ENCODE measurements around the gene AKAP6. TPM values are rescaled to one million over a fixed set of nuclear protein-coding genes. Genes with fewer than 3 reads are reported as not detected.

The AKAP6 gene
- total RNA-seq, 1 donor from 2014 or later: 3.6 TPM

DNA sequence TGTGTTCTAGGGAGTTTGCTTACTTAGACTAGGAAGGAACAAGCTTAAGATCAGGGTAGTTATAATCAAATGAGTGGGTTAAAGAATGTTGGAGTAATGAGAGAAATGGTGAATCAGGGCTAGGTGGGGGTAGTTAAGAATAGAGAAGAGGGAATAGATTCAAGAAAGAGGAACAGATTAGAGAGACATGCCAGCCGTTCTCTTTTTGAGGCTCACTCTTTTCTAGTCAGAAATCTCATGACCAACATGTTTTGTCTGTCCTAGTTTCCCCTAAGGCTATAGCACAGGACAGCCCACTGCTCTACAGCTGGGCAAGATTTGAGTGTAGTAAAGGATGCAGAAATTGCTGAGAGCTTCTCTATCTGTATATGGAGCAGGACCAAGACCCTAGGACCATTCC is 258.4 kb downstream of the AKAP6 start:
- H3K27ac Mint-ChIP-seq (ENCODE audit: unreplicated experiment): no peak overlapping the region
- peaks cover 23% of the 10 kb centered on the region for H3K4me1 Mint-ChIP-seq (ENCODE audit: low read depth)
- H3K36me3 Mint-ChIP-seq (ENCODE audit: low read depth): no peaks in the 10 kb centered on the region
- H3K9me3 Mint-ChIP-seq (ENCODE audit: low read depth): peaks cover 3% of the 10 kb centered on the region
- H3K27me3 Mint-ChIP-seq (ENCODE audit: low read depth): no peaks in the 10 kb centered on the region
- TF ChIP-seq, protein P1, sequence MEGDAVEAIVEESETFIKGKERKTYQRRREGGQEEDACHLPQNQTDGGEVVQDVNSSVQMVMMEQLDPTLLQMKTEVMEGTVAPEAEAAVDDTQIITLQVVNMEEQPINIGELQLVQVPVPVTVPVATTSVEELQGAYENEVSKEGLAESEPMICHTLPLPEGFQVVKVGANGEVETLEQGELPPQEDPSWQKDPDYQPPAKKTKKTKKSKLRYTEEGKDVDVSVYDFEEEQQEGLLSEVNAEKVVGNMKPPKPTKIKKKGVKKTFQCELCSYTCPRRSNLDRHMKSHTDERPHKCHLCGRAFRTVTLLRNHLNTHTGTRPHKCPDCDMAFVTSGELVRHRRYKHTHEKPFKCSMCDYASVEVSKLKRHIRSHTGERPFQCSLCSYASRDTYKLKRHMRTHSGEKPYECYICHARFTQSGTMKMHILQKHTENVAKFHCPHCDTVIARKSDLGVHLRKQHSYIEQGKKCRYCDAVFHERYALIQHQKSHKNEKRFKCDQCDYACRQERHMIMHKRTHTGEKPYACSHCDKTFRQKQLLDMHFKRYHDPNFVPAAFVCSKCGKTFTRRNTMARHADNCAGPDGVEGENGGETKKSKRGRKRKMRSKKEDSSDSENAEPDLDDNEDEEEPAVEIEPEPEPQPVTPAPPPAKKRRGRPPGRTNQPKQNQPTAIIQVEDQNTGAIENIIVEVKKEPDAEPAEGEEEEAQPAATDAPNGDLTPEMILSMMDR (IDR thresholded peaks at IDR 0.05): no peak
- no peak for DNase-seq (ENCODE audit: low spot score)
- H3K4me3 Mint-ChIP-seq (ENCODE audit: unreplicated experiment): no peak overlapping the region

DNA sequence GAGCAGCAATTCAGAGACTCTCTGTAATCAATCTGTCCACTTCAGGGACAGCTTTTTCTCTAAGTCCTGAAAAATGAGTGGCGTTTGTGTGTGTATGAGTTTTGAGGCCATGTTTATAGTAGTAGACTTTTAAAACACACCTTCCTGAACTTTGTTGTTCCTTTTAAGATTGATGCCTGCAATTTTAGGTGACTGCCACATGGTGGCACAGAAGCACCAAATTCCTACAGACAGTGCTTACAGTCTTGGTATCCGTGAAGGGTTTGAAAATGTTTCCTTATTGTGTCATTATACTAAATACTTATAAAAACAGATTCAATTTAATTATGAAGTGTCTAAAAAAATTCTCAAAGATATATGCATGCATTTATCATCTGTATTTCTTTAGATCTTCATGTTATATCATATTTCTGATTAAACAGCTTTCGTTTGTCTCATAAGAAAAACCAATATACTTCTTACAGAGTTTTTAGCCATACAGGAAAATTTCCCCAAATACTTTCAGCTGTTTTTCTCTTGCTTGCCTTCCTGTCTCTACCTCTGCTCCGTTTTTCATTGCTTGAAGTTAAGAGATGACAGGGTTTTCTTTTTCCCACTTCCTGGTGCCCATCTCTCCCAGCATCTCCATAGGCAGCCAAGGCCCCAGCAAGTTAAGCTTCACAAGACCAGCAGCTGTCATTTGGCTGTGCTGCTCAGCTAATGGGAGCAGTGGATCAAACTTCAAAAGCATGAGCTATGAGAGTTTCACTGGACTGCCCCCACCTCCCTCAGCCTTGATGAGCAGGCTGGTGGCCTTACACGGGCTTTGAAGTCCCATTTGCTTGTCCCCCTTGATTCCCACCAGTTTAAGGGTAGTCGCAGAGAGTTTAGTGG is 259.6 kb downstream of the AKAP6 start:
- Mint-ChIP-seq H3K36me3 (ENCODE audit: low read depth) (no peaks in the 10 kb centered on the region), H3K27ac (ENCODE audit: unreplicated experiment) (no peak overlapping the region), H3K27me3 (ENCODE audit: low read depth) (no peaks in the 10 kb centered on the region), H3K9me3 (ENCODE audit: low read depth) (peaks cover 3% of the 10 kb centered on the region), H3K4me1 (ENCODE audit: low read depth) (peaks cover 33% of the 10 kb centered on the region), H3K4me3 (ENCODE audit: unreplicated experiment) (no peak overlapping the region)
- TF ChIP-seq, protein P1 (IDR thresholded peaks at IDR 0.05): peak; percentile 81
- DNase-seq (ENCODE audit: low spot score): no peak

DNA sequence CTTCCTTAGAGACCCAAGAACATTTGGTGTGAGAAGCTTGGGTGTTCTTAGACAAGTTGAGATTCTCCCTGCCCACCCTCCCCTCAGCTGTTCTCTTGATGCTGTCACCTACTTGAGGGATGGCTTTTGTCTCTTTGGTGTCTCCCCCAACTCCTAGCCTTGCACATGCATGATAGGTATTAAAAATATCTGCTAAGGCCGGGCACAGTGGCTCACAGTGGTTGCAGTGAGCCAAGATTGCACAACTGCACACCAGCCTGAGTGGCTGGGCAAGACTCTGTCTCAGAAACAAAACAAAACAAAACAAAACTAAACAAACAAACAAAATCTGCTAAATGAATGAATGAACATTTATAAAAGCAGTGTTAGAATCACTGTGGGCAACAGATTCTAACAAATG is 261.1 kb downstream of the AKAP6 start:
- Mint-ChIP-seq H3K27ac (ENCODE audit: unreplicated experiment) (no peak overlapping the region), H3K27me3 (ENCODE audit: low read depth) (no peaks in the 10 kb centered on the region), H3K9me3 (ENCODE audit: low read depth) (peaks cover 3% of the 10 kb centered on the region), H3K4me3 (ENCODE audit: unreplicated experiment) (no peak overlapping the region), H3K36me3 (ENCODE audit: low read depth) (no peaks in the 10 kb centered on the region), H3K4me1 (ENCODE audit: low read depth) (peaks cover 47% of the 10 kb centered on the region)
- no peak for DNase-seq (ENCODE audit: low spot score)
- TF ChIP-seq, protein P1 (IDR thresholded peaks at IDR 0.05): no peak

DNA sequence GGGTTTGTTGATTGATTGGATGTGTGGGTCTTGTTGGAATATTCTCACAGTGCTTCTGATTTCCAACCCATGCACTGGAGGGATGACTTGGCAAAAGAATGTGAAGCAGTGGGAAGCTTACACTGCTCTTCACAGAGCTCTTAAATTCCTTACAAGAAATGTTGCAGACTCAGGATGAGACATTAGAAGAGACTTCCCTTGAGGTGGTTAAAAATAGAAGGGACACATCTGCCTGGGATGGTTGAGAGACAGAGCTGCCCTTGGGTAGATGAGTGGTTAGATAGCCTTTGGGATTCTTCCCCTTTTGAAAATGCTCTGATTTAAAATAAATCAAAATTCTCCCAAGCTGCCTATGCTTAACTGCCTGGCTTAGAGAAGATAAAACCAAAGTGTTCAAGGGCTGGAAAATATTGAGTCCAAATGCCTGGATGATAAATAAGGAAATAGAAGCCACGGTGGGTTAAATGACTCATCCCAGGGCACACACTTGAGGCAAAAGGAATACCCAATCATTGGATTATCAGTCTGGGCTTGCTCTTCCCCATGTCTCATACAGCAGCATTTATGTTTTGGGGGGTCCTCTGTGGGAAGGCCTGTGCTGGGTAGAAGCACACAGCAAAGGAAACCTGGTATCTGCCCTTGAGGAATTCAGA is 264.3 kb downstream of the AKAP6 start:
- no peak for DNase-seq (ENCODE audit: low spot score)
- TF ChIP-seq, protein P1 (IDR thresholded peaks at IDR 0.05): no peak
- Mint-ChIP-seq H3K4me1 (ENCODE audit: low read depth) (peaks cover 54% of the 10 kb centered on the region), H3K9me3 (ENCODE audit: low read depth) (peaks cover 1% of the 10 kb centered on the region), H3K36me3 (ENCODE audit: low read depth) (no peaks in the 10 kb centered on the region), H3K27me3 (ENCODE audit: low read depth) (no peaks in the 10 kb centered on the region), H3K4me3 (ENCODE audit: unreplicated experiment) (no peak overlapping the region), H3K27ac (ENCODE audit: unreplicated experiment) (peak overlapping the region; percentile 92)

DNA sequence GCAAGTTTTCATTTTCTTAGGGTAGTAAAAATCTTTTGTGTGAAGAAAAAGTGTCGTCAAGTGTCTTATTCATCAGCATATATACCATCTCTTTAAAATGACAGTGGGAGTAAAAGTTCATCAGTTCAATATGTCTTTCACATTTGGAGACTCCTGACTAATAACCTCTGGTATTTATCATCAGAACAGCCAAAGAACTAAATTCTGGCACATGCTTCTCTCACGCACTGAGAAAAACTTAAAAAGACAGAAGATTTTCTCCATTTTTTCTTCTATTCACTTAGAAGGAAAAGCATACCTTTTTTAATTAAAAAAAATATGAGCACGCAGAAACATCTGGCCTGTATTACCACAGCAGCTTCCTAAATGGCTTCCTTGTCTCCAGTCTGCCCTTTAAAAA is 265.7 kb downstream of the AKAP6 start:
- peak overlapping the region; percentile 92 for H3K27ac Mint-ChIP-seq (ENCODE audit: unreplicated experiment)
- peaks cover 54% of the 10 kb centered on the region for H3K4me1 Mint-ChIP-seq (ENCODE audit: low read depth)
- TF ChIP-seq, protein P1 (IDR thresholded peaks at IDR 0.05): no peak
- no peaks in the 10 kb centered on the region for H3K27me3 Mint-ChIP-seq (ENCODE audit: low read depth)
- H3K9me3 Mint-ChIP-seq (ENCODE audit: low read depth): no peaks in the 10 kb centered on the region
- no peaks in the 10 kb centered on the region for H3K36me3 Mint-ChIP-seq (ENCODE audit: low read depth)
- H3K4me3 Mint-ChIP-seq (ENCODE audit: unreplicated experiment): no peak overlapping the region
- DNase-seq (ENCODE audit: low spot score): no peak

Data from chondrocyte (in vitro differentiated cells).